PFSK-1 (cell line): ENCODE data around the gene PARD3B.

Source experiments
- FOXP2 ChIP-seq: optimal IDR thresholded peaks from 2 replicates; pipeline ENCODE3; 2011; ENCODE audit warnings: borderline replicate concordance, control low read depth, inconsistent platforms; ENCODE audit not compliant: insufficient read depth; ENCODE audit errors: extremely low read length, extremely low read depth
- POLR2AphosphoS5 ChIP-seq: IDR thresholded peaks from 2 replicates; pipeline ENCODE4 v1.6.1; 2012; ENCODE audit warnings: low read depth, mild to moderate bottlenecking, control low read depth, low read length, moderate library complexity
- REST ChIP-seq, 2 experiments: IDR thresholded peaks; 2 replicates each; pipeline versions ENCODE4 v1.6.1 to v1.8.0; 2011 to 2012; ENCODE audit warnings: low read depth in 2 of 2, low read length in 2 of 2, control low read depth in 1 of 2, inconsistent platforms in 1 of 2, mild to moderate bottlenecking in 1 of 2, moderate library complexity in 1 of 2; ENCODE audit not compliant: insufficient read depth in 1 of 2
- SIN3A ChIP-seq: IDR thresholded peaks from 2 replicates; pipeline ENCODE4 v1.6.1; 2012; ENCODE audit warnings: mild to moderate bottlenecking, low read length, moderate library complexity, borderline replicate concordance; ENCODE audit not compliant: insufficient read depth
- TAF1 ChIP-seq: IDR thresholded peaks from 2 replicates; pipeline ENCODE4 v1.6.1; 2012; ENCODE audit warnings: low read length, control low read depth, borderline replicate concordance; ENCODE audit not compliant: insufficient read depth

The PARD3B gene

DNA sequence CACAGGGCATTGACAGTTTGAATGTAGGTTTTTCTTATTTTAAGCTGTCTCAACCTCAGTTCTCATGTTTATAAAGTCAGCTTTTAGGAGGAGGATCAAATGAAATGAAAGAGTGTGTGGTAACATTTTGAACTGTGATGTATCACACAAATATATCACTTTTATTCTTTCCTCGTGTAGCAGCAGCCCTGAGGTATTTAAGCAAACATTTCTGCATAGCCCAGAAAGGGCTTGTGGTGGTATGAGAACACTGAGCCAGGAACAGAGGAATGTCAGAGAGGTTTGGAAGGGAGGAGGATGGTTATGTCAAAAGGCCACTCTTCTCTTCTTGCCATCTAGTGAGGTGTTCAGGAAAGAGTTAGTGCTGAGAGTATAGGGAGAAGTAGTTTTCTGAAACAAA lies 150.2 kb downstream of the PARD3B start:
- TF ChIP-seq POLR2AphosphoS5 (no peak), SIN3A (no peak), FOXP2 (no peak), REST (IDR thresholded peaks at IDR 0.05; ENCODE audit: insufficient read depth in 1 of 2, low read depth in 2 of 2, low read length in 2 of 2) (no peak), TAF1 (no peak)

- TF ChIP-seq TAF1 (no peak), SIN3A (no peak), FOXP2 (no peak), REST (IDR thresholded peaks at IDR 0.05; ENCODE audit: insufficient read depth in 1 of 2, low read depth in 2 of 2, low read length in 2 of 2) (no peak), POLR2AphosphoS5 (no peak)
Observed at GRCh38 chr2:204696124-204696523, 150.8 kb downstream of the PARD3B start.

GRCh38 chr2:204705243-204705932 lies 160.1 kb downstream of the PARD3B start:
- TF ChIP-seq FOXP2, result no peak
- no peak for TF ChIP-seq SIN3A
- no peak for TF ChIP-seq REST (IDR thresholded peaks at IDR 0.05; ENCODE audit: insufficient read depth in 1 of 2, low read depth in 2 of 2, low read length in 2 of 2)
- TF ChIP-seq TAF1, result no peak
- TF ChIP-seq POLR2AphosphoS5, result no peak

- TF ChIP-seq TAF1 (no peak), POLR2AphosphoS5 (no peak), FOXP2 (no peak), SIN3A (no peak), REST (IDR thresholded peaks at IDR 0.05; ENCODE audit: insufficient read depth in 1 of 2, low read depth in 2 of 2, low read length in 2 of 2) (no peak)
Observed at GRCh38 chr2:204706939-204707338, 161.7 kb downstream of the PARD3B start.

GRCh38 chr2:204713211-204713610 lies 167.9 kb downstream of the PARD3B start:
- TF ChIP-seq POLR2AphosphoS5, result no peak
- TF ChIP-seq SIN3A, result no peak
- TF ChIP-seq FOXP2, result no peak
- TF ChIP-seq TAF1, result no peak
- TF ChIP-seq REST (IDR thresholded peaks at IDR 0.05; ENCODE audit: insufficient read depth in 1 of 2, low read depth in 2 of 2, low read length in 2 of 2), result no peak
